GF-D8 (cell line): ENCODE results near the gene NUDT3.
"Not testable (repeated sequence)": the region's sequence is repeated elsewhere in the genome, so short reads cannot be mapped to it uniquely, and the experiment has no call there.

Experiments
- DNase-seq: peaks from one replicate; lab custom pipeline; 2025; lab: John Stamatoyannopoulos, UW

Gene NUDT3

DNA sequence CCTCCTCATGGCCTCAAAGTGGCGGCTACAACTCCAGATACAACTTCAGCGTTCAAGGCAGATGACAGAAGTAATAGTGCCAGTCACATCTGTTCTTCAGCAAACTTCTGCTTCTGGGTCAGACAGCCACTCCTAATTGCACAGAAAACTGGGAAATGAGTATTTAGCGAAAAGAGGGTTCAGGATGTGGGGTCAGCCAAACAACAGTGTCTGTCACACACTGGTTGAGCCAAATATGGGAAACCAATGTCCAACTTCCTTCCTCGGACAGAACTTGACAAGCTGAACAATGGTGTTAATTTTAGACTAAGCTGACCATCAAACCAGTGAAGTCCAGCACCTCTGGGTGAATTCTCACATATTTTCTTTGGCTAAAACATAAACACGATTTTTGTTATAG is 22.1 kb downstream of the NUDT3 start:
- DNase-seq, result no peak

DNA sequence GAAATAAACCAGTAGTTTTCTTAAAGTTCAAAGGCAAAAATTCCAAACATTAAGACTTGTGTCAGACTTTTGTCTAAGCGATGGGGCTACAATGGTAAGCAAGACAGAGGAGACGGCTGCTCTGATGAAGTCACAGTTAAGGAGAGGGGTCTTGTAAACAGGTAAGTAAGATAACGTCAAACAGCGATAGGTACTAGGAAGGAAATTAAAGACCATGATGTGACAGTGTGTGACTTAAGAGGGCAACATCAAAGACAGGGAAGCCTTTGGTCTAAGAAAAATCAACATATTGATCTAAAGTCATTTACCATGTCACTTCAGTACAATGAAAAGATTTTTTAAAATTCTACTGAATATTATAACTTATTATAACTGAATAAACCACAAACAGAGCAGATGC is 23.1 kb downstream of the NUDT3 start:
- DNase-seq, result no peak

DNA sequence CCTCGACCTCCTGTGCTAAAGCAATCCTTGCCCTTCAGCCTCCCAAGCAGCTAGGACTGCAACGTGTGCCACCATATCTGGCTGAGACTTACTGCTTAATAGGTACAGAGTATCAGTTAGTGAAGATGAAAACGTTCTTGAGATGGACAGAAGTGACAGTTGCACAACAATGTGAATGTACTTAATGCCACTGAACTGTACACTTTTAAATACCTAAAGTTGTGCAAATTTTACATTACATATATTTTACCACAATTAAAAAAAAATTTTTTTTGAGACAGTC is 25.9 kb downstream of the NUDT3 start:
- no peak for DNase-seq

DNA sequence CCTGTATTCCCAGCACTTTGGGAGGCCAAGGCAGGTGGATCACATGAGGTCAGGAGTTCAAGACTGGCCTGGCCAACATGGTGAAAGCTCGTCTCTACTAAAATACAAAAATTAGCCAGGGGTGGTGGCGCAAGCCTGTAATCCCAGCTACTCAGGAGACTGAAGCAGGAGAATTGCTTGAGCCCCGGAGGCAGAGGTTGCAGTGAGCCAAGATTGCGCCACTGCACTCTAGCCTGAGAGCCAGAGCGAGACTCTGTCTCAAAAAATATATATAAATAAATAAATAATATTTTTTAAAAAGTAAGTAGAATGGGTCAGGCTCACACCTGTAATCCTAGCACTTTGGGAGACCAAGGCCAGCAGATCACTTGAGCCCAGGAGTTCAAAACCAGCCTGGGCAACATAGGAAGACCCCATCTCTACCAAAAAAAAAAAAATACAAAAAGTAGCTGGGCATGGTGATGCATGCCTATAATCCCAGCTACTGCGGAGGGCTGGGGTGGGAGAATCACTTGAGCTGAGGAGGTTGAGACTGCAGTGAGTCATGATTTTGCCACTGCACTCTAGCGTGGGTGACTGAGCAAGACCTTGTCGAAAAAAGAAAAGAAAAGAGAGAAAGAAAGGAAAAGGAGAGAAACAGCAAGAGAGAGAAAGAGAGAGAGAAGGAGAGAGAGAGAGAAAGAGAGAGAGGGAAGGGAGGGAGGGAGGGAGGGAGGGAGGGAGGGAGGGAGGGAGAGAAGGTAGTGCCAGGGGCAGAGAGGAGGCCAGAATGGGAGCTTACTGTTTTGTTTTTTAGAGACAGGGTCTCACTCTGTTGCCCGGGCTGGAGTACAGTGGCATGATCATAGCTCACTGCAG is 26.5 kb downstream of the NUDT3 start:
- not testable (repeated sequence) for DNase-seq

DNA sequence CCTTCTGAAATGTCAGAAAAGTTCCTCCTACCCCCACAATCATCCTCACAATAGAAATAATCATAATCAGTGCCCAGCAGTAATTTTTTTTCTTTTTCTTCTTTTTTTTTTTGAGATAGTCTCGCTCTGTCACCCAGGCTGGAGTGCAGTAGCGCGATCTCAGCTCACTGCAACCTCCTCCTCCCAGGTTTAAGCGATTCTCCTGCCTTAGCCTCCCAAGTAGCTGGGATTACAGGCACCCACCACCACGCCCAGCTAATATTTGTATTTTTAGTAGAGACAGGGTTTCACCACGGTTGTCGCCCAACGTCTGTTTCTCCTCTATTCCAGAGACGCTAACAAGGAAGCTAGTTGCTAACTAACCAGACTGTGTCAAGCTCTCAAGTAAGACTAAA is 28.8 kb downstream of the NUDT3 start:
- not testable (repeated sequence) for DNase-seq

DNA sequence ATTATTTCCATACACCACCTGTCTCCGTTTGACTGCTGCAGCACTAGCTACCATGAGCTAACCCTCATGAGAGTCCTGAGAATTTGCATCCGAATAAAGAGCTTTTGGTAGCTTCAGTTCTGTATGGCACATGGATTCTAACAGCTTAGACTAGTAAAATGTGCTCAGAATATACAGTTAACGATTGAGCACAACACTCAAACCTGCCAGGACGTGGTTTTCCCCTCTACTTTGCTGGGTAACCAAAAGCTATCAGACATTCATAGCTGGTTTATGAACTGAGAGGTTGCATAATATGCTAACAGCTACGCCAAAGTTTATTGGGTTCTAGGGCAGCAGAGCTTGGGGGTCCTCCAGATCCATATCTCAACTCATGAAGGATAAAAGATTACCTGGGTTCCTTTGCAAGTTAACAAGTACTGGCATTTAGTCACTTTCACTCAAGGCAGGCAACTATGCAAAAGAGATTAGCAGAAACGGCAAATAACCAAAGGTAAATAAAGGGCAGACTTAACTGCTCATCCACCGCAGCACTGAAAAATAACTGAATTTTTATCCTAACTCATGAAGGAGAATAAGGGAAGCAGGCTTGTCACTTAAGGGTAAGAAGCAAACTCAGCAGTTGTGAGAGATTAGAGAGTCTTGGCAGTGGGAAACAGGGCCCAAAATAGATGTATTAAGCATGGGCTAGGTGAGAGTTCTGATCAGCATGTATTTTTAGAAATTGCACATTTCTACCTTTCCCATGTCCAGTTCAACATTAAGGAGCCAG is 29.4 kb downstream of the NUDT3 start:
- DNase-seq, result no peak

DNA sequence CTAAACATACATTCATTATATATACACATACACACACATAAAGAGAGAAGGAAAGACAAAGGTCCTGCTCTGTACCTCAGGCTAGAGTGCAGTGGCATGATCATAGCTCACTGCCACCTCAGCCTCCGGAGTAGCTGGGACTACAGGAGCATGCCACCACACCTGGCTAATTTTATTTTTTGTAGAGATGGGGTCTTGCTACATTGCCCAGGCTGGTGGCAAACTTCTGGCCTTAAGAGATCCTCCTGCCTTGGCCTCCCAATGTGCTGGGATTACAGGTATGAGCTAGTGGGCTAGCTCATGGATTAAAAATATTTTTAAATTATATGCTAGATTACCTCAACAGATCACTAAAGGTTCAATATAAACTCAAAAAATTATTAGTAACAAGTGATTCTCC is 30.3 kb downstream of the NUDT3 start:
- DNase-seq, result no peak

DNA sequence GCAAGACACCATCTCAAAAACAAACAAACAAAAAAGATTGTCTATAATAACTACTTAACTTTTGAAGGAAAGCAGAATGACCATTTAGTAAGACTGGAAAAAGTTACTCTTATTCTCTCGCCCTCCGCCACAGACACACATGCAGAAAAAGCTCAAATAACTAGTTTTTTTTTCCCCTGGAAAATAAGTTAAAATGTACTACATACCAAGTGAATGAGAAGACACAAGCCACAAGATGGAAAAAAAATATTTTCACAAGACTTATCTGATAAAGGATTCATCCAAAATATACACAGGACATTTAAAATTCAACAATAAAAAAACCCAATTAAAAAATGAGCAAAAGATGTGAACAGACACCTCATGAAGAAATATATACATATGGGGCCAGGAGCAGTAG is 31.9 kb downstream of the NUDT3 start:
- no peak for DNase-seq

DNA sequence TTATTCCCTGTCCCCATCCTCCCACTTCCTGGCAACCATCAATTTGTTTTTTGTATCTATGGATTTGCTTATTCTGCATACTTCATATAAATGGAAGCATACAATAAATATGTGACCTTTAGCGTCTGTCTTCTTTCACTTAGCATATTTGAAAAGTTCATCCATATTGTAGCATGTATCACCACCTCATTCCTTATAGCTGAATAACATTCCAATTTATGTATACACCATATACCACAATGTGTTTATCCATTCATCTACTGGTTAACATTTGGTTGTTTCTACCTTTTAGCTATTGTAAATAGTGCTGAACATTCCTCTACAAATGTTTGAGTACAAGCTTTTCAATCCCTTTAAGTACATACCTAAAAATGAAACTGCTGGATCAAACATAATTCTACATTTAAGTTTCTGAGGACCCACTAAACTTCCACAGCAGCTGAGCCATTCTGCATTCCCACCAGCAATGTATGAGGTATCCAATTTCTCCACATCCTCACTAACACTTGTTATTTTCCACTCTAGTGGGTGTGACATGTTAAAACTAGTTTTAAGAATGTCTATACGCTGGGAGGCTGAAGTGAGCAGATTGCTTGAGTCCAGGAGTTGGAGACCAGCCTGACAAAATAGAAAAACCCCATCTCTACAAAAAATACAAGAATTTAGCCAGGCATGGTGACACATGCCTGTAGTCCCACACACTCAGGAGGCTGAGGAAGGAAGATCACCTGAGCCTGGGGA is 32.9 kb downstream of the NUDT3 start:
- DNase-seq, result no peak

DNA sequence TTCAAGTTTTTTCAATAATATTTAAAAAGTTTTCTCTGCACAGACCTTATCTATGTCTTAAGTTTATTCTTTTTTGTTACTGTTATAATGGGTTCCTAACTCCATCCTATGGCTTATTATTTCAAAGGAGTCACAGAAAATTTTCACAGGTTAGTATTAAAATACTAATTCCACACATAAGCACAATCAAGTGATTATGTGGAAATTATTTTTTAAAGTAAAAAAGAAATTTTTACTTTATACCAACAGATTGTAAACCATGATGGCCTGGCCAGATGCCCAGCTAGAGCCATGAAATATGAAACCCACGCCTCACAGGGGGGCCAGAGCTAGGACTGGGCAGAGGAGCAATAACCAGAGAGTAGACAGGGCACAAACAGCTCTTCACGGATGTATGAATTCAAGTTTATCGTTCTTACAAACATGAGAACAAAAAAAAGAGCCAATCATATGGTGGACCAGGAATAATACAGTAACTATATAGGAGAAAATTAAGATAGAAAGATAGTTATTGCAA is 34.0 kb downstream of the NUDT3 start:
- no peak for DNase-seq

DNA sequence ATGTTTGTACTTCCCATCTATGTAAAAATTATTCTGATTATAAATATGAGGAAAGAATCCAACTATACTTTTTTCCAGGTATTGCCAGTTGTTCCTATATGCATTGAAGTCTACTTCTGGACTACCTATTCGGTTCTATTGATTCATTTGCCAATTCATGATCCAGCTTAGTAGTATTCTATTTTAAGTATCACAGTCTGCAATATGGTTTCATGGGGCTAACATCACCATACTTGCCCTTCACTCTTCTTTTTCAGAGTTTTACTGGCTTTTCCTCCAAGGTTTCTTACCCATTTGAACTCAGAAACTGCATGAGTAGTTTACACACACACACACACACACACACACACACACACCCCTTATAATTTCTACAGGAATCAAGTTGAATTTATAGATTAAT is 34.5 kb downstream of the NUDT3 start:
- DNase-seq, result no peak

DNA sequence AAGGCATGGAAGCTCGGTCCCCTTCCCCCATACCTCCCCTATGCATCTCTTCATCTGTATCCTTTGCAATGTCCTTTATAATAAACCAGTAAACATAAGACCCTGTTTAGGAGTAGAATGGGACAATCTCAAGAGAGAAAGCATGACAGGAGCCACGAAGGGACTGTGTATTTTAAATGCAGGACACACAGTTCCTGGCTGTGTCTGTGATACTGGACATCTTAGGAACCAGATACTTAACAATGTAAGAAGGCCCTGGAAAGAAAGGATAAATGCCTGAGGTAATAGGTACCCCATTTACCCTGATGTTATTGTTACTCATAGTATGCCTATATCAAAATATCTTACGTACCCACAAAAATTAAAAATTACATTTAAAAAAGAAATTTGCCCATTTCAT is 36.6 kb downstream of the NUDT3 start:
- no peak for DNase-seq

DNA sequence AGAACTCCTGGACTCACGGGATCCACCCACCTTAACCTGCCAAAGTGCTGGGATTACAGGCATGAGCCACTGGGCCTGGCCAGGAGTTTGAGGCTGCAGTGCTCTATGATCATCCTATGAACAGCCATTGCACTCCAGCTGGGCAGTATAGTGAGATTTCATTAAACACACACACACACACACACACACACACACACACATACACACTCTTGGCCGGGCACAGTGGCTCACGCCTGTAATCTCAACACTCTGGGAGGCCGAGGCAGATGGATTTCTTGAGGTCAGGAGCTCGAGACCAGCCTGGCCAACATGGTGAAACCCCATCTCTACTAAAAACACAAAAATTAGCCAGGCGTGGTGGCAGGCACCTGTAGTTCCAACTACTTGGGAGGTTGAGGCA is 38.2 kb downstream of the NUDT3 start:
- not testable (repeated sequence) for DNase-seq

DNA sequence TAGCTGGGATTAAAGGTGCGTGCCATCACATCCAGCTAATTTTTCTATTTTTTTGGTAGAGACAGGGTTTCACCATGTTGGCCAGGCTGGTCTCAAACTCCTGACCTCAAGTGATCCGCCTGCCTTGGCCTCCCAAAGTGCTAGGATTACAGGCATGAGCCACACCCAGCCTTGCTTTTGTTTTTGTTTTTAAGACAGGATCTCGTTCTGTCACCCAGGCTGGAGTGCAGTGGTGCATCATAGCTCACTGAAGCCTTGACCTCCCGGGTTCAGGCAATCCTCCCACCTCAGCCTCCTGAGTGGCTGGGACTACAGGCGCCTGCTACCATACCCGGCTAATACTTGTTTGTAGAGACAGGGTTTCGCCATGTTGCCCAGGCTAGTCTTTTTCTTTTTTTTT is 38.9 kb downstream of the NUDT3 start:
- not testable (repeated sequence) for DNase-seq

DNA sequence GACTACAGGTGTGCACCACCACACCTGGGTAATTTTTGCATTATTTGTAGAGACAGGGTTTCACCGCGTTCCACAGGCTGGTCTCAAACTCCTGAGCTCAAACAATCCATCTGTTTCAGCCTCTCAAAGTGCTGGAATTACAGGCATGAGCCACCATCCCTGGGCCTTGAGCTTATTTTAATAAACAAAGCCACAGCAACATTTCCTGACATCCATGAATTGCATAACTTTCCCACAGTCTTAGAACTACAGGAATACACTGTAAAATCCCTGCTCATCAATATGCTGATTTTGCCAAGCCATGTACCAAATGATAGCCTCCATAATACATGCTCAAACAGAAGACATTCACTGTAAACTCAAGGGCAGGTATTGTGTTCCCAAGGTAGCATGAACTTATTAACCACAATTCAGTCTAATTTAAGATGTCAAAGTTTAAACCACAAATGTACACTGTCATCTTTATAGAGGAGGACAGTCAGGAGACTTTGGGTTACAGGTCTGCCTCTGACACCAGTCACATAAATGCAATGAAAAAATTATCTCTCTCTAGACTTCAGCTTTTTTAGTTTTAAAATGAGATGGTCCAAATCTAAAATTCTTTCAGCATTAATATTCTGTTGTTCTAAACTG is 40.0 kb downstream of the NUDT3 start:
- DNase-seq, result no peak

DNA sequence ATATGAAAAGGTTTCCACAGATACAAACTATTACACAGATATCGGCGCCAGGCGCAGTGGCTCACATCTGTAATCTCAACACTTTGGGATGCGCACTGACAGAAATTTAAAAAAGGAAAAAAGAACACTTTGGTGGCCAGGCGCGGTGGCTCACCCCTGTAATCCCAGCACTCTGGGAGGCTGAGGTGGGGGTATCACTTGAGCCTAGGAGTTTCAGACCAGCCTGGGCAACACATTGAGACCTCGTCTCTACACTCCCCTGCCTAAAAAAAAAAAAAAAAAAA is 41.6 kb downstream of the NUDT3 start:
- no peak for DNase-seq

DNA sequence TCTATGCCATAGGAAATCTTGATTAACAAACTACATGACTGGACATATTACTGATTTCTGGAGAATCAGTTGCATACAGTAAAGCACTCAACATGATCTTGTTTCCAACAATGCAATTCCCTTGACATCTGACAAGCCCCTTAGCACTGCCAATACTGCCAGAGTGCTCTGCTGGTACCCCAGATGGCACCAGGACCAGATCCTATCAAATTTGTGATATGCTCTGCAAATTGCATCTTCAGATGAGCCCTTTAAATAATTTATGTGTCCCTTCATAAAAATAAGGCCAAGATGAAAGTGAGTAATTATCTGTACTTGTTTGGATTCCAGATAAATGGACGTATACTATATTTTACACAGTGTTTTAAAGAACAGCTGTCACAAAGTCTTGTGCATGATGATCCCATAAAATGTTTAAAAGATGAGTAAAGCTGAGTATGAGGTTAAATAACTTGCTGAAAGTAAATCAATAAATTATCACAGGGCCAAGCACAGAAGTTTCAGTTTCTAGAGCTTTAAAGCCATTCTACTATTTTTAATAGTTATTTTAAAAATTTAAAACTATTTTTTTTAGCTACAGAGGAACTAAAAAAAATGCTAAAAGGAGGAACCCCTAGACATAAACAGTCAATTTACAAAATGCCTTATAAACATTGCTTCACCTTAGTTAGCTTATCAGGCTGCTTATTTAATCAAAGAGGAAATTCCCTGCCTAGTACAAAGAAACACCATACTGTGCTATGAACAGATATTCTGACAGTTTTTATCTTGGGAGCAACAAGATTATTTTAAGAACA is 42.1 kb downstream of the NUDT3 start:
- DNase-seq, result no peak

DNA sequence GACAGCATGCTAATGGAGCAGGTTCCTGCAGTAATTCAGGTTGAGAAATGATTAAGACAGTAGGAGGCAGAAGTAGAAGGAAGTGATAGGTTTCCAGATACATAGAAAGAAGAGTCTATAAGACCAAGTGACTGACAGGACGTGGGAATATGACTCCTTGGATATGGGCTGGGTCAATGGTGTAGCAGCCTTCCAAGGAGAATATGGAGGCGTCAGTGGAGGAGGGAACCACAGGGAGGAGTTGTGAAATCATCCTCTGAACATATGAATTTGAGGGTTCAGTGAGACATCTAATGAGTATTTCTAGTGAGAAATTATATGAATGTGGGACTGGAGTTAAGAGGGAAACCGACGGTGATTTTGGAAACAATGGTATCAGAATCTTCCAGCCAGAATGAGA is 43.3 kb downstream of the NUDT3 start:
- DNase-seq, result no peak

DNA sequence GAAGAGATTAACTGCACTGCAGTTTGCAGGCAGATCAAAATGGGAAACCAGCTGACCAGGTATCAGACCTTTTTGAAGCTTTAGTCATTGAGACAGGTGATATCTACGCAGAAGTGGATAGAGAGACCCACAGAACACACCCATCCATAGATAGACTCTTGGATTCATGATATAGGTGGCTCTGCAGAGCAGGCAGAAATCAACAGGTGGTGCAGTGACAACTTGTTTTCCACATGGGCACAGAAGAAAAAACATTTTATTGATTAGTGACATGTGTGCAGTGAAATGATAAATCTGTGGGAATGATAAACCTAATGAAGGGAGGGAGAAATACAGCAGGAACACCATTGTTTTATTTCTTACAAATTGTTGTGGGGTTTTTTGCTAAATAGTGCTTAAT is 45.2 kb downstream of the NUDT3 start:
- no peak for DNase-seq

DNA sequence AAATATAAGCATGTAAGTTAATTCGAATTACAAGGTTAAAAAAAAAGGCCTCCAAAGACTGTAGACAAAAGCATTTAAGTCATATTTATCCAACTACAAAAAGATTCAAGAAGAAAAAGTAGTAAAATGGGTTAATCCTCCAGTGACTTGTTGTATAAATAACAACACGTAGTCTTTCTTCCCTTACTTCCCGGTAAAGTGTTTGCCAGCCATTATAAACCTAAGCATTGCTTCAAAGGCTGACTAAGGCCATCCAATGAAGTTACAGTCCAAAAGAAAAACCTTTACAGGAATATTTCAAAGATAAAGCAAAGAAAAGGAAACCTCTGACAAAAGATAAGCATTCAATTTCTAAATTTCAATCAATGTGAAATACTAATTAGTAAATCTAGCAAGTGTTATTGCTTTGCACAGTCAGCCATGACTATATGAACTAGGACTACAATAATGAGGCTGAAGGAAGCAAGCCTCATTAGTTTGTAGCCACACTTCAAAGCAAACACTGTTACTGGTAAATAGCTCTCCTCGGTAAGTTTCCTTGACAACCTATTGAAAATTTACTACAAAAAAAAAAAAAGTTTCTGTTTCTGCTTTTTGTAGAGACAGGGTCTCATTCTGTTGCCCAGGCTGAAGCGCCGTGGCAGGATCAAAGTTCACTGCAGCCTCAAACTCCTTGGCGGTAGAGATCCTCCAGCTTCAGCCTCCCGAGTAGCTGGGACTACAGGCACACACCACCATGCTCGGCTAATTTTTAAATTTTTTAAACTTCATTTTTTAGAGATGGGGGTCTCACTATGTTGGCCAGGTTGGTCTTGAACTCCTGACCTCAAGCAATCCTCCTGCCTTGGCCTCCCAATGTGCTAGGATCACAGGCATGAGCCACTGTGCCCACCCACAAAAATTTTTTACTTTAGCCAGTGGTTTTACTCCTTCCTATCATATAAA is 46.0 kb downstream of the NUDT3 start:
- no peak for DNase-seq

DNA sequence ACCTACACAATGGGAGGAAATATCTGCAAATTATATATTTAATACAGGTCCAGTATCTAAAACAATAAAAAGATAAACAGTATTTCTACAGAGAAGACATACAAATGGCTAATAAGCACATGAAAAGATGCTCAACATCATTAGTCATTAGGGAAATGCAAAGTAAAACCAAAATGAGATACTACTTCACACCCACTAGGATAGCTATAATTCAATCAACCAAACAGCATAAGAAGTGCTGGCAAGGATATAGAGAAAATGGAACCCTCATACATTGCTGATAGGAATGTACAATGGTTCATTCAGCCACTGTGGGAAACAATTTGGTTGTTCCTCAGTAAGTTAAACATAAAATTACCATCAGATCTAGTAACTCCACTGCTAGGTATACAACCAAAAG is 48.7 kb downstream of the NUDT3 start:
- DNase-seq, result no peak
